Left kidney (tissue), 1 donor: ENCODE results near the gene FZR1. TPM values are rescaled to one million over a fixed set of nuclear protein-coding genes. Genes with fewer than 3 reads are reported as not detected.

Experiments used
- polyA plus RNA-seq: library from polyadenylated mRNA; unstranded; fragments of 120-200 nt; gene quantifications from one replicate; pipeline ENCODE4 v1.2.1, GENCODE V29; 2013; ENCODE audit not compliant: insufficient read length

FZR1 gene
- polyA plus RNA-seq, 1 donor, result 46.7 TPM

Other genes starting within 250 kb of the FZR1 start
- 20.0 TPM for gene NFIC, start 139.7 kb upstream of the FZR1 start, polyA plus RNA-seq
- 446 TPM for gene SMIM24, start 25.8 kb upstream of the FZR1 start, polyA plus RNA-seq
- not detected for gene SMIM44, start 22.9 kb upstream of the FZR1 start, polyA plus RNA-seq
- gene DOHH, start 5.6 kb upstream of the FZR1 start, polyA plus RNA-seq, result 5.2 TPM
- gene TEKTIP1, start 32.9 kb downstream of the FZR1 start, polyA plus RNA-seq, result 5.1 TPM
- 55.8 TPM for gene MFSD12, start 51.3 kb downstream of the FZR1 start, polyA plus RNA-seq
- gene HMG20B, start 66.6 kb downstream of the FZR1 start, polyA plus RNA-seq, result 76.6 TPM
- 1.9 TPM for gene GIPC3, start 79.2 kb downstream of the FZR1 start, polyA plus RNA-seq
- gene TBXA2R, start 100.6 kb downstream of the FZR1 start, polyA plus RNA-seq, result 2.2 TPM
- 23.2 TPM for gene CACTIN, start 120.5 kb downstream of the FZR1 start, polyA plus RNA-seq
- 21.1 TPM for gene PIP5K1C, start 194.2 kb downstream of the FZR1 start, polyA plus RNA-seq
- gene TJP3, start 202.1 kb downstream of the FZR1 start, polyA plus RNA-seq, result 7.5 TPM